GM23338 (cell line): ENCODE data around the gene HELQ. TPM values are rescaled to one million over a fixed set of nuclear protein-coding genes. Genes with fewer than 3 reads are reported as not detected.

ENCODE experiments used
- ATAC-seq: fragments of 200-7000 bp; cut with Tn5 transposase; 3 replicates; pipeline ENCODE4 v1.9.1; 2020
- DNase-seq: peaks from one replicate; pipeline ENCODE4 v3.0.0-alpha.2; 2015; ENCODE audit warnings: low spot score
- H2AFZ ChIP-seq: fragments of 200-600 bp; sonication (generic); 2 replicates; pipeline ENCODE4 v1.8.0; 2016; ENCODE audit warnings: antibody characterized with exemption, mild to moderate bottlenecking, moderate library complexity
- H3F3A ChIP-seq: fragments of 200-600 bp; sonication (generic); replicated peaks from 2 replicates; pipeline ENCODE4 v1.8.0; 2017; ENCODE audit warnings: antibody characterized with exemption, mixed run types, low read depth
- H3K27ac ChIP-seq: fragments of 200-600 bp; sonication (generic); 2 replicates; pipeline ENCODE4 v1.6.1; 2016; ENCODE audit warnings: low read depth
- H3K27me3 ChIP-seq: fragments of 200-600 bp; sonication (generic); 2 replicates; pipeline ENCODE4 v1.8.0; 2016; ENCODE audit warnings: mild to moderate bottlenecking, mixed run types, moderate library complexity; ENCODE audit not compliant: insufficient read depth
- H3K36me3 ChIP-seq: fragments of 200-600 bp; sonication (generic); 2 replicates; pipeline ENCODE4 v1.8.0; 2016; ENCODE audit warnings: mild to moderate bottlenecking; ENCODE audit not compliant: insufficient read depth
- H3K4me1 ChIP-seq: fragments of 200-600 bp; sonication (generic); 2 replicates; pipeline ENCODE4 v1.8.0; 2016; ENCODE audit warnings: mild to moderate bottlenecking, moderate library complexity; ENCODE audit not compliant: insufficient read depth
- H3K4me2 ChIP-seq: fragments of 200-600 bp; sonication (generic); 2 replicates; pipeline ENCODE4 v1.7.1; 2017; ENCODE audit warnings: mixed run types
- H3K4me3 ChIP-seq: fragments of 200-600 bp; sonication (generic); 2 replicates; pipeline ENCODE4 v1.6.1; 2016; ENCODE audit warnings: mixed run types
- H3K79me2 ChIP-seq: fragments of 200-600 bp; sonication (generic); replicated peaks from 2 replicates; pipeline ENCODE4 v1.8.0; 2017; ENCODE audit warnings: mild to moderate bottlenecking; ENCODE audit not compliant: insufficient read depth
- H3K9me2 ChIP-seq: fragments of 200-600 bp; sonication (generic); 2 replicates; pipeline ENCODE4 v1.8.0; 2017; ENCODE audit not compliant: insufficient read depth
- H4K20me1 ChIP-seq: fragments of 200-600 bp; sonication (generic); replicated peaks from 2 replicates; pipeline ENCODE4 v1.8.0; 2017; ENCODE audit warnings: mild to moderate bottlenecking; ENCODE audit not compliant: insufficient read depth
- H3K27ac Mint-ChIP-seq: 2 replicates; pipeline ENCODE4 v1.8.0; 2020; ENCODE audit warnings: inconsistent platforms, mild to moderate bottlenecking, moderate library complexity, mixed read lengths
- H3K27me3 Mint-ChIP-seq: 3 replicates; pipeline ENCODE4 v1.8.0; 2022; ENCODE audit warnings: low read depth, mild to moderate bottlenecking, moderate library complexity, mixed read lengths, inconsistent platforms; ENCODE audit not compliant: insufficient read depth, poor library complexity
- H3K36me3 Mint-ChIP-seq: 3 replicates; pipeline ENCODE4 v1.8.0; 2021; ENCODE audit warnings: low read depth, mild to moderate bottlenecking, inconsistent platforms, moderate library complexity, mixed read lengths
- H3K4me1 Mint-ChIP-seq: 3 replicates; pipeline ENCODE4 v1.8.0; 2020; ENCODE audit warnings: mild to moderate bottlenecking, inconsistent platforms, mixed read lengths
- H3K4me3 Mint-ChIP-seq: 3 replicates; pipeline ENCODE4 v1.8.0; 2021; ENCODE audit warnings: moderate library complexity, mild to moderate bottlenecking, inconsistent platforms, mixed read lengths
- H3K9me3 Mint-ChIP-seq: 3 replicates; pipeline ENCODE4 v1.8.0; 2020; ENCODE audit warnings: moderate library complexity, mild to moderate bottlenecking, inconsistent platforms, mixed read lengths
- EZH2 ChIP-seq: fragments of 200-600 bp; sonication (generic); IDR thresholded peaks from one replicate; pipeline ENCODE4 v1.8.0; 2017; ENCODE audit warnings: antibody characterized with exemption, mild to moderate bottlenecking, low read depth; ENCODE audit not compliant: unreplicated experiment
- JUNB ChIP-seq: IDR thresholded peaks from one replicate; pipeline ENCODE4 v1.6.1; 2016; ENCODE audit warnings: antibody characterized with exemption; ENCODE audit not compliant: unreplicated experiment
- NANOG ChIP-seq: IDR thresholded peaks from 2 replicates; pipeline ENCODE4 v1.6.1; 2016; ENCODE audit warnings: antibody characterized with exemption, borderline replicate concordance
- POLR2AphosphoS5 ChIP-seq: IDR thresholded peaks from 2 replicates; pipeline ENCODE4 v1.6.1; 2016; ENCODE audit warnings: antibody characterized with exemption, low read depth
- STAT1 ChIP-seq: IDR thresholded peaks from one replicate; pipeline ENCODE4 v1.6.1; 2016; ENCODE audit warnings: antibody characterized with exemption; ENCODE audit not compliant: unreplicated experiment
- ZNF114 ChIP-seq: fragments of 250-450 bp; sonication (Bioruptor Pico); IDR thresholded peaks from 2 replicates; pipeline ENCODE4 v1.5.0; 2020; ENCODE audit warnings: mild to moderate bottlenecking, moderate library complexity
- polyA plus RNA-seq: library from polyadenylated mRNA; unstranded; fragments of >200 nt; fragmentation: Nextera tagmentation; extraction: Ambion mirVana; gene quantifications from 2 replicates; pipeline ENCODE4 v1.2.1, GENCODE V29; 2016
- total RNA-seq: library from RNA; depleted of rRNA; stranded (reverse); fragments of >200 nt; shearing (Covaris generic); gene quantifications from 2 replicates; pipeline ENCODE4 v1.2.3, GENCODE V29; 2014
- TF ChIP-seq, protein P1 (sequence below): IDR thresholded peaks from 2 replicates; pipeline ENCODE4 v1.6.1; 2016; ENCODE audit warnings: antibody characterized with exemption
- TF ChIP-seq, protein P2 (sequence below): IDR thresholded peaks from one replicate; pipeline ENCODE4 v1.6.1; 2018; ENCODE audit warnings: antibody characterized with exemption; ENCODE audit not compliant: unreplicated experiment
- TF ChIP-seq, protein P3 (sequence below), 2 experiments: fragments of 200-600 bp in 1 of 2; sonication (generic) in 1 of 2; conservative IDR thresholded peaks; 2 replicates each; pipeline versions ENCODE4 v1.5.1 to v1.6.1; 2016 to 2017; ENCODE audit warnings: antibody characterized with exemption in 2 of 2, low read depth in 2 of 2, mild to moderate bottlenecking in 2 of 2, moderate library complexity in 1 of 2
- TF ChIP-seq, protein P4 (sequence below): fragments of 250-450 bp; sonication (Bioruptor Pico); IDR thresholded peaks from 2 replicates; pipeline ENCODE4 v1.5.0; 2020; ENCODE audit warnings: mild to moderate bottlenecking, moderate library complexity

Gene HELQ
- total and polyA plus RNA-seq, 2 experiments from 2014 or later, result 6.8 to 8.1 TPM

DNA sequence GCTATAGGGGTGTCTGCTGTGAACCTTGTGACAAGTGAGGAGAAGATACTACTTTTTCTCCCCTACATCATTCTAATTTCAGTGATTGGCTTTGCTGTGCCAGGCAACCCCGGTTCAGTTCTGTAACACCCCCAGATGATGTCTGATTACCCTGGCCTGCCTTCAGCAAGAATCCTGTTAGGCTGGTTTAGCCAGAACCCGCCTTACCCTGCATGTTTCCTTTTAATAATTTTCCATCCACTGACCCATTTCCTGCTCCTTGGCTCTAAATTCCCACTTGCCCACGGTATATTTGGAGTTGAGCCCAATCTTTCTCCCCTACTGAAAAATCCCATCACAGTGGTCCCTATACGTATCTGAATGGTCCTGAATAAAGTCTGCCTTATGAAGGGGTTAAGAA, 74.5 kb downstream of the HELQ start:
- TF ChIP-seq, protein P1, sequence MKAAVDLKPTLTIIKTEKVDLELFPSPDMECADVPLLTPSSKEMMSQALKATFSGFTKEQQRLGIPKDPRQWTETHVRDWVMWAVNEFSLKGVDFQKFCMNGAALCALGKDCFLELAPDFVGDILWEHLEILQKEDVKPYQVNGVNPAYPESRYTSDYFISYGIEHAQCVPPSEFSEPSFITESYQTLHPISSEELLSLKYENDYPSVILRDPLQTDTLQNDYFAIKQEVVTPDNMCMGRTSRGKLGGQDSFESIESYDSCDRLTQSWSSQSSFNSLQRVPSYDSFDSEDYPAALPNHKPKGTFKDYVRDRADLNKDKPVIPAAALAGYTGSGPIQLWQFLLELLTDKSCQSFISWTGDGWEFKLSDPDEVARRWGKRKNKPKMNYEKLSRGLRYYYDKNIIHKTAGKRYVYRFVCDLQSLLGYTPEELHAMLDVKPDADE, result no peak
- no peak for TF ChIP-seq NANOG
- no peak for TF ChIP-seq STAT1
- TF ChIP-seq JUNB, result no peak
- TF ChIP-seq, protein P2, sequence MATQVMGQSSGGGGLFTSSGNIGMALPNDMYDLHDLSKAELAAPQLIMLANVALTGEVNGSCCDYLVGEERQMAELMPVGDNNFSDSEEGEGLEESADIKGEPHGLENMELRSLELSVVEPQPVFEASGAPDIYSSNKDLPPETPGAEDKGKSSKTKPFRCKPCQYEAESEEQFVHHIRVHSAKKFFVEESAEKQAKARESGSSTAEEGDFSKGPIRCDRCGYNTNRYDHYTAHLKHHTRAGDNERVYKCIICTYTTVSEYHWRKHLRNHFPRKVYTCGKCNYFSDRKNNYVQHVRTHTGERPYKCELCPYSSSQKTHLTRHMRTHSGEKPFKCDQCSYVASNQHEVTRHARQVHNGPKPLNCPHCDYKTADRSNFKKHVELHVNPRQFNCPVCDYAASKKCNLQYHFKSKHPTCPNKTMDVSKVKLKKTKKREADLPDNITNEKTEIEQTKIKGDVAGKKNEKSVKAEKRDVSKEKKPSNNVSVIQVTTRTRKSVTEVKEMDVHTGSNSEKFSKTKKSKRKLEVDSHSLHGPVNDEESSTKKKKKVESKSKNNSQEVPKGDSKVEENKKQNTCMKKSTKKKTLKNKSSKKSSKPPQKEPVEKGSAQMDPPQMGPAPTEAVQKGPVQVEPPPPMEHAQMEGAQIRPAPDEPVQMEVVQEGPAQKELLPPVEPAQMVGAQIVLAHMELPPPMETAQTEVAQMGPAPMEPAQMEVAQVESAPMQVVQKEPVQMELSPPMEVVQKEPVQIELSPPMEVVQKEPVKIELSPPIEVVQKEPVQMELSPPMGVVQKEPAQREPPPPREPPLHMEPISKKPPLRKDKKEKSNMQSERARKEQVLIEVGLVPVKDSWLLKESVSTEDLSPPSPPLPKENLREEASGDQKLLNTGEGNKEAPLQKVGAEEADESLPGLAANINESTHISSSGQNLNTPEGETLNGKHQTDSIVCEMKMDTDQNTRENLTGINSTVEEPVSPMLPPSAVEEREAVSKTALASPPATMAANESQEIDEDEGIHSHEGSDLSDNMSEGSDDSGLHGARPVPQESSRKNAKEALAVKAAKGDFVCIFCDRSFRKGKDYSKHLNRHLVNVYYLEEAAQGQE, result no peak
- TF ChIP-seq, protein P3, sequence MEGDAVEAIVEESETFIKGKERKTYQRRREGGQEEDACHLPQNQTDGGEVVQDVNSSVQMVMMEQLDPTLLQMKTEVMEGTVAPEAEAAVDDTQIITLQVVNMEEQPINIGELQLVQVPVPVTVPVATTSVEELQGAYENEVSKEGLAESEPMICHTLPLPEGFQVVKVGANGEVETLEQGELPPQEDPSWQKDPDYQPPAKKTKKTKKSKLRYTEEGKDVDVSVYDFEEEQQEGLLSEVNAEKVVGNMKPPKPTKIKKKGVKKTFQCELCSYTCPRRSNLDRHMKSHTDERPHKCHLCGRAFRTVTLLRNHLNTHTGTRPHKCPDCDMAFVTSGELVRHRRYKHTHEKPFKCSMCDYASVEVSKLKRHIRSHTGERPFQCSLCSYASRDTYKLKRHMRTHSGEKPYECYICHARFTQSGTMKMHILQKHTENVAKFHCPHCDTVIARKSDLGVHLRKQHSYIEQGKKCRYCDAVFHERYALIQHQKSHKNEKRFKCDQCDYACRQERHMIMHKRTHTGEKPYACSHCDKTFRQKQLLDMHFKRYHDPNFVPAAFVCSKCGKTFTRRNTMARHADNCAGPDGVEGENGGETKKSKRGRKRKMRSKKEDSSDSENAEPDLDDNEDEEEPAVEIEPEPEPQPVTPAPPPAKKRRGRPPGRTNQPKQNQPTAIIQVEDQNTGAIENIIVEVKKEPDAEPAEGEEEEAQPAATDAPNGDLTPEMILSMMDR (conservative IDR thresholded peaks at IDR 0.05; ENCODE audit: low read depth in 2 of 2), result no peak
- TF ChIP-seq ZNF114 (CRISPR knock-in tag), result no peak
- no peak for TF ChIP-seq EZH2
- TF ChIP-seq POLR2AphosphoS5, result no peak
- TF ChIP-seq, protein P4, sequence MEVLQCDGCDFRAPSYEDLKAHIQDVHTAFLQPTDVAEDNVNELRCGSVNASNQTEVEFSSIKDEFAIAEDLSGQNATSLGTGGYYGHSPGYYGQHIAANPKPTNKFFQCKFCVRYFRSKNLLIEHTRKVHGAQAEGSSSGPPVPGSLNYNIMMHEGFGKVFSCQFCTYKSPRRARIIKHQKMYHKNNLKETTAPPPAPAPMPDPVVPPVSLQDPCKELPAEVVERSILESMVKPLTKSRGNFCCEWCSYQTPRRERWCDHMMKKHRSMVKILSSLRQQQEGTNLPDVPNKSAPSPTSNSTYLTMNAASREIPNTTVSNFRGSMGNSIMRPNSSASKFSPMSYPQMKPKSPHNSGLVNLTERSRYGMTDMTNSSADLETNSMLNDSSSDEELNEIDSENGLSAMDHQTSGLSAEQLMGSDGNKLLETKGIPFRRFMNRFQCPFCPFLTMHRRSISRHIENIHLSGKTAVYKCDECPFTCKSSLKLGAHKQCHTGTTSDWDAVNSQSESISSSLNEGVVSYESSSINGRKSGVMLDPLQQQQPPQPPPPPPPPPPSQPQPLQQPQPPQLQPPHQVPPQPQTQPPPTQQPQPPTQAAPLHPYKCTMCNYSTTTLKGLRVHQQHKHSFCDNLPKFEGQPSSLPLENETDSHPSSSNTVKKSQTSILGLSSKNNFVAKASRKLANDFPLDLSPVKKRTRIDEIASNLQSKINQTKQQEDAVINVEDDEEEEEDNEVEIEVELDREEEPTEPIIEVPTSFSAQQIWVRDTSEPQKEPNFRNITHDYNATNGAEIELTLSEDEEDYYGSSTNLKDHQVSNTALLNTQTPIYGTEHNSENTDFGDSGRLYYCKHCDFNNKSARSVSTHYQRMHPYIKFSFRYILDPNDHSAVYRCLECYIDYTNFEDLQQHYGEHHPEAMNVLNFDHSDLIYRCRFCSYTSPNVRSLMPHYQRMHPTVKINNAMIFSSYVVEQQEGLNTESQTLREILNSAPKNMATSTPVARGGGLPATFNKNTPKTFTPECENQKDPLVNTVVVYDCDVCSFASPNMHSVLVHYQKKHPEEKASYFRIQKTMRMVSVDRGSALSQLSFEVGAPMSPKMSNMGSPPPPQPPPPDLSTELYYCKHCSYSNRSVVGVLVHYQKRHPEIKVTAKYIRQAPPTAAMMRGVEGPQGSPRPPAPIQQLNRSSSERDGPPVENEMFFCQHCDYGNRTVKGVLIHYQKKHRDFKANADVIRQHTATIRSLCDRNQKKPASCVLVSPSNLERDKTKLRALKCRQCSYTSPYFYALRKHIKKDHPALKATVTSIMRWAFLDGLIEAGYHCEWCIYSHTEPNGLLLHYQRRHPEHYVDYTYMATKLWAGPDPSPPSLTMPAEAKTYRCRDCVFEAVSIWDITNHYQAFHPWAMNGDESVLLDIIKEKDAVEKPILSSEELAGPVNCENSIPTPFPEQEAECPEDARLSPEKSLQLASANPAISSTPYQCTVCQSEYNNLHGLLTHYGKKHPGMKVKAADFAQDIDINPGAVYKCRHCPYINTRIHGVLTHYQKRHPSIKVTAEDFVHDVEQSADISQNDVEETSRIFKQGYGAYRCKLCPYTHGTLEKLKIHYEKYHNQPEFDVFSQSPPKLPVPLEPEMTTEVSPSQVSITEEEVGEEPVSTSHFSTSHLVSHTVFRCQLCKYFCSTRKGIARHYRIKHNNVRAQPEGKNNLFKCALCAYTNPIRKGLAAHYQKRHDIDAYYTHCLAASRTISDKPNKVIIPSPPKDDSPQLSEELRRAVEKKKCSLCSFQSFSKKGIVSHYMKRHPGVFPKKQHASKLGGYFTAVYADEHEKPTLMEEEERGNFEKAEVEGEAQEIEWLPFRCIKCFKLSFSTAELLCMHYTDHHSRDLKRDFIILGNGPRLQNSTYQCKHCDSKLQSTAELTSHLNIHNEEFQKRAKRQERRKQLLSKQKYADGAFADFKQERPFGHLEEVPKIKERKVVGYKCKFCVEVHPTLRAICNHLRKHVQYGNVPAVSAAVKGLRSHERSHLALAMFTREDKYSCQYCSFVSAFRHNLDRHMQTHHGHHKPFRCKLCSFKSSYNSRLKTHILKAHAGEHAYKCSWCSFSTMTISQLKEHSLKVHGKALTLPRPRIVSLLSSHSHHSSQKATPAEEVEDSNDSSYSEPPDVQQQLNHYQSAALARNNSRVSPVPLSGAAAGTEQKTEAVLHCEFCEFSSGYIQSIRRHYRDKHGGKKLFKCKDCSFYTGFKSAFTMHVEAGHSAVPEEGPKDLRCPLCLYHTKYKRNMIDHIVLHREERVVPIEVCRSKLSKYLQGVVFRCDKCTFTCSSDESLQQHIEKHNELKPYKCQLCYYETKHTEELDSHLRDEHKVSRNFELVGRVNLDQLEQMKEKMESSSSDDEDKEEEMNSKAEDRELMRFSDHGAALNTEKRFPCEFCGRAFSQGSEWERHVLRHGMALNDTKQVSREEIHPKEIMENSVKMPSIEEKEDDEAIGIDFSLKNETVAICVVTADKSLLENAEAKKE, result no peak
- Histone ChIP-seq H3F3A (no peaks in the 10 kb centered on the region), H4K20me1 (no peaks in the 10 kb centered on the region), H3K4me2 (no peak overlapping the region), H3K27me3 (no peaks in the 10 kb centered on the region), H3K4me1 (peaks cover 2% of the 10 kb centered on the region; the same call in 1 of the 2 replicates), H3K36me3 (0 out of 2 replicates have a peak, but pooled peaks cover 11% of the 10 kb centered on the region), H3K9me2 (0 out of 2 replicates have a peak, but pooled peaks cover 6% of the 10 kb centered on the region), H3K27ac (no peak overlapping the region), H3K79me2 (no peaks in the 10 kb centered on the region), H3K4me3 (no peak overlapping the region), H2AFZ (no peak overlapping the region)
- Mint-ChIP-seq H3K4me3 (no peak overlapping the region), H3K4me1 (no peaks in the 10 kb centered on the region; the same call in 2 of the 3 replicates), H3K9me3 (peaks cover 54% of the 10 kb centered on the region), H3K27me3 (peaks cover 2% of the 10 kb centered on the region), H3K27ac (no peak overlapping the region), H3K36me3 (peaks cover 25% of the 10 kb centered on the region)
- ATAC-seq (no peak), DNase-seq (no peak)
